Measurements from ENCODE around the gene FOLR3.
"Not testable (repeated sequence)": the region's sequence is repeated elsewhere in the genome, so short reads cannot be mapped to it uniquely, and the experiment has no call there.

Gene FOLR3

DNA sequence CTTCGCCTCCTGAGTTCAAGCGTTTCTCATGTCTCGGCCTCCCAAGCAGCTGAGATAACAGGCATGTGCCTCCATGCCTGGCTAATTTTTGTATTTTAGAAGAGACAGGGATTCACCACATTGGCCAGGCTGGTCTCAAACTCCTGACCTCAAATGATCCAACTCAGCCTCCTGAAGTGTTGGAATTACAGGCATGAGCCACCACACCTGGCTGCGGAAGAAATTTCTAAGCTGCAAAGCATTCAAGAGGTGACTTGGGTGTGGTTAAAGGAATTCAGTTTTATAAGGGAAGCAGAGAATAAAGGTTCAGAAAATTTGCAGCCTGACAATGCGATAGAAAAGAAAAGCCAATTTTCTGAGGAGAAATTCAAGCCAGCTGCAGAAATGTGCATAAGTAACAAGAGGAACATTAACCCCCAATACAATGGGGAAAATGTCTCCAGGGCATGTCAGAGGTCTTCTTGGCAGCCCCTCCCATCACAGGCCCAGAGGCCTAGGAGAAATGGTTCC lies 33.6 kb downstream of the FOLR3 start:
- DNase-seq, result not testable (repeated sequence)

GRCh38 chr11:72169754-72170153 lies 34.2 kb downstream of the FOLR3 start:
- not testable (repeated sequence) for DNase-seq

DNA sequence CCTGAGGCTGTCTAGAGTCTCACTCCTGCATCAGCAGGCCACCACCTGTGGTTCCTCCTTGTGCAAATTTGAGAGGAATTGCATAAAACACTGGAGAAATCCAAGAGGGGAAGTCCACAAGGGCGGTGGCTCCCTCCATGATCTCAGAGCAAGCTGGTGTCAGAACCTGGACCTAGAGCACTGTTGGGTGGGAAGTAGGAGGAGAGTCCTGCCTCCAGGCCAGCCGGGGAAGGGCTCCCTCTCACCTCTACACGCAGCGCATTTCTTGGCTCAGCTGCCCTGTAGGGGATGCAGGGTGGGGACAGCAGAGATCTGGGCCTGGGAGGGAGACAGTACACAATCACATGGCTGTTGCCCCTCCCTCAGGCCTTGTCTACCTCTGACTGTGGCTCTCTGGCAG lies 36.5 kb downstream of the FOLR3 start:
- DNase-seq, result not testable (repeated sequence)

- no peak for DNase-seq
These were observed 37.8 kb downstream of the FOLR3 start for GRCh38 chr11:72173291-72173690.

DNA sequence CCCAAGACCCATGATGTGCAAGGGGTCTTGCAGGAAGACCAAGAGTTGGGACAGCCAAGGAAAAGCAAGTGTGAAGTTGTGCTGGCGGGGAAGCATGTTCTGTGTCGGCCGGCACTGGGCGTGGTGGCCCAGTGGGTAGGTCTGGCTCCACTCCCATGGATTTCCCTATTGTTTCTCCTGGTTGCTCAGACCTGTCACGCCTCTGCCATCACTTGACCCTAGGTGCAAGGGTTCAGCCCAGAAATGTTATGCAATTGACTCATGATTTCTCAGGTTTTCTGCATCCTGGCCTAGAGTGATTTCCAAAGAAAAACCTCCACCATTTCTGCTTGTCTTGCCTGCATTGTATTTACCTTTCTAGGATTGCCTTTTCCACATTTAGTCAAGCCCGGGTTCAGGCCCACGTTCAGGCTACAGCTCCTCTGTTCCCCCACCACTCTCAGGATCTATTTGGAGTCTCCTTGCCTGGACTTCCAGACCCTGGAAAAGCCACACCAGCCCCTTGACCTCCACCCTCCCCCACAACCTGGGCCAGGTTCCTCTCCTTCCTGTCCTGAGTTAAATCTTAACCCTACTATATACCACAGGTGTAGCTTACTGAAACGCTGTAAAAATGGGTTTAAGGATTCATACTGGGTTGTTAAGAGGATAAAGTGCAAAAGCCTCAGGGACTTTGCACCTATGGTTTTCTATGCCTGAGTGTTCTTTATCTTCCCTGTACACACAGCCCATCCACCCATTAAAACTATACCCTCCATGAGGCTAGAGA lies 39.0 kb downstream of the FOLR3 start:
- DNase-seq, result no peak

DNA sequence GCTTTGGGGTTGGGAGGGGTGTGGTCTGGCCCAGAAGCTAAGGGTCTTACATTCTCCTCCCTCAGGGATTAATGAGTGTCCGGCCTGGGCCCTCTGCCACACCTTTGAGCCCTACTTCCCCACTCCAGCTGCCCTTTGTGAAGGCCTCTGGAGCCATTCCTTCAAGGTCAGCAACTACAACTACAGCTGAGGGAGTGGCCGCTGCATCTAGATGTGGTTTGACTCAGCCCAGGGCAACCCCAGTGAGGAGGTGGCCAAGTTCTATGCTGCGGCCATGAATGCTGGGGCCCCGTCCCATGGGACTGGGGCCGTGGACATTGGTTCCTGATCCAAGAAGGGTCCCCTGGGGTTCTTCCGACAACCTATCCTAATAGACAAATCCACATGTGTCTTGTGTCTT lies 42.1 kb downstream of the FOLR3 start:
- DNase-seq, result no peak

DNA sequence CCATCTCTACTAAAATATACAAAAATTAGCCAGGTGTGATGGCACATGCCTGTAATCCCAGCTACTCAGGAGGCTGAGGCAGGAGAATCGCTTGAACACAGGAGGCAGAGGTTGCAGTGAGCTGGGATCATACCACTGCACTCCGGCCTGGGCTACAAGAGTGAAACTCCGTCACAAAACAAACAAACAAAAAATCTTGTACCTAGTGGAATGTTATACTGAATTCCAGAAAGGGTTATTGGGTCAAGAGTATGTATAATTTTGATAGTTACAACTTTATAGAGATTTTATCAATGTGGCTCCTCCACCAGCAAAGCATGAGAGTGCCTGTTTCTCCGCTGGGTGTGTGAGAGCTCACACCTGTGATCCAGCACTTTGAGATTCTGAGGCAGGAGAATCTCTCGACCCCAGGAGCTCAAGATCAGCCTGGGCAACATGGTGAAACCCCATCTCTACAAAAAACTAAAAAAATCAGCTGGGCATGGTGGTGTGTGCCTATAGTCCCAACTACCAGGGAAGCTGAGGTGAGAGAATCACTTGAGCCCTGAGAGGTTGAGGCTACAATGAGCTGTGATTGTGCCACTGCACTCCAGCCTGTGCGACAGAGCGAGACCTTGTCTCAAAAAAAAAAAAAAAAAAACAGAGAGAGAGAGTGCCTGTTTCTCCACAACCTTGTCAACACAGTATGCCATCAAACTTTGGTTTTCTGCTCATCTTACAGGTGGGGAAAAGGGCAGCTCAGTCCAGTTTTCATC lies 43.7 kb downstream of the FOLR3 start:
- no peak for DNase-seq

GRCh38 chr11:72179804-72180396 lies 44.4 kb downstream of the FOLR3 start:
- no peak for DNase-seq

GRCh38 chr11:72180892-72181552 lies 45.5 kb downstream of the FOLR3 start:
- not testable (repeated sequence) for DNase-seq

- not testable (repeated sequence) for DNase-seq
These were observed 46.0 kb downstream of the FOLR3 start for GRCh38 chr11:72181553-72181958.

GRCh38 chr11:72188267-72188666 lies 52.7 kb downstream of the FOLR3 start:
- no peak for DNase-seq
